Adrenal gland (tissue), 12 donors: Measurements from ENCODE around the gene PAX6. TPM values are rescaled to one million over a fixed set of nuclear protein-coding genes. Genes with fewer than 3 reads are reported as not detected.
A peak's percentile ranks its signal among the peaks of the same experiment; 100 is the strongest.

Experiments
- DNase-seq, 7 donors: peaks; one replicate each; pipeline ENCODE4 v3.0.0-alpha.2; 2019 to 2020
- H3K27ac ChIP-seq, 5 donors: fragments of 200-600 bp; sonication (generic) in 4 of 5; 1 replicate in 3 of 5; 2 replicates in 2 of 5; pipeline versions ENCODE4 v1.5.1 to v1.8.0; 2016 to 2020; ENCODE audit warnings: mild to moderate bottlenecking in 1 of 5
- H3K27me3 ChIP-seq: fragments of 200-600 bp; 2 replicates; pipeline ENCODE4 v1.8.0; 2021
- H3K36me3 ChIP-seq, 2 donors: fragments of 200-600 bp; replicated peaks in 1 of 2; 1 replicate in 1 of 2; 2 replicates in 1 of 2; pipeline versions ENCODE4 v1.5.1 to v1.8.0; 2018 to 2022
- H3K4me1 ChIP-seq, 2 donors: fragments of 200-600 bp; replicated peaks in 1 of 2; 1 replicate in 1 of 2; 2 replicates in 1 of 2; pipeline versions ENCODE4 v1.5.1 to v1.8.0; 2018 to 2021
- H3K4me3 ChIP-seq, 4 donors: fragments of 200-600 bp; sonication (generic) in 3 of 4; one replicate each; pipeline ENCODE4 v1.5.1; 2016 to 2018
- H3K9me3 ChIP-seq, 3 donors: fragments of 200-600 bp; sonication (generic) in 1 of 3; replicated peaks in 1 of 3; 1 replicate in 2 of 3; 2 replicates in 1 of 3; pipeline versions ENCODE4 v1.5.1 to v1.8.0; 2016 to 2021
- CTCF ChIP-seq, 6 experiments: fragments of 450-650 bp in 4 of 6; fragments of 200-600 bp in 2 of 6; sonication (generic) in 1 of 6; IDR thresholded peaks; 1 replicate in 5 of 6; 2 replicates in 1 of 6; pipeline versions ENCODE4 v1.5.1 to v1.8.0; 2016 to 2021; ENCODE audit warnings: antibody characterized with exemption in 6 of 6, mild to moderate bottlenecking in 2 of 6, moderate library complexity in 1 of 6
- POLR2A ChIP-seq, 2 donors: fragments of 450-650 bp; IDR thresholded peaks; one replicate each; pipeline ENCODE4 v1.6.1; 2017; ENCODE audit warnings: antibody characterized with exemption in 2 of 2, mild to moderate bottlenecking in 2 of 2, moderate library complexity in 1 of 2
- WGBS, 4 donors: extraction: QIAGEN DNeasy Blood & Tissue Kit in 2 of 4; methylation state at CpG; one replicate each; pipeline versions ENCODE4 v1.1.5 to v1.1.7; 2013 to 2017; 5-methylcytosine and 5-hydroxymethylcytosine counted together
- intact Hi-C, 2 donors: fragments of 100-400 bp; cut with DNase I; formaldehyde crosslinking; loops; one replicate each; pipeline versions ENCODE4 v1.14.1 to v1.15.0; 2022 to 2023
- polyA plus RNA-seq, 3 donors: library from polyadenylated mRNA; stranded (reverse); fragments of 200-250 nt in 2 of 3; fragments of 350-450 nt in 1 of 3; fragmentation: Illumina TruSeq in 1 of 3; extraction: RNeasy Lipid Tissue Mini Kit (QIAGEN cat#74804) in 1 of 3; gene quantifications; one replicate each; pipeline ENCODE4 v1.2.3, GENCODE V29; 2013 to 2014
- total RNA-seq, 9 donors: library from RNA; depleted of rRNA in 4 of 9; stranded (reverse); fragments of >200 nt in 4 of 9; fragments of 120-200 nt in 1 of 9; fragmentation: NEBNext Ultra II Directional in 1 of 9; extraction: Animal tissue kit (Norgen Biotek cat#: 25700) in 1 of 9; gene quantifications; one replicate each; pipeline versions ENCODE4 v1.1.0 to v1.2.4, GENCODE V29; 2013 to 2023
- donor health status: healthy with polysubstance abuse.
- donor health status: Bipolar disorder and iron deficiency.
- donor health status: DM: yes; HTN: yes; CAD: no.
- donor health status: DM: no; HTN: no; CAD: no.
- donor health status: DM: no; HTN: no; CAD: no.
- donor health status: DM: yes; HTN: yes; CAD: no.

Gene PAX6
- total and polyA plus RNA-seq, 12 donors: 0.08 to 3.7 (median 0.35) TPM; not detected in 3

- Histone ChIP-seq H3K4me3 (peak overlapping the region in 1 of 4 donors; percentile 34), H3K27ac (no peak overlapping the region), H3K27me3 (peaks cover 60% of the 10 kb centered on the region), H3K9me3 (no peaks in the 10 kb centered on the region), H3K36me3 (no peaks in the 10 kb centered on the region), H3K4me1 (peaks cover 0 to 16% of the 10 kb centered on the region in 2 donors)
- 7 to 12% (median 11%) methylated on average over 13 to 21 of the region's 21 CpGs for WGBS, 4 donors
- no peak for DNase-seq
- no peak for TF ChIP-seq CTCF (IDR thresholded peaks at IDR 0.05)
- no peak for TF ChIP-seq POLR2A (IDR thresholded peaks at IDR 0.05)
- intact Hi-C loops: no loop called here
These were observed 13.0 kb downstream of the PAX6 start for GRCh38 chr11:31798057-31798553.

GRCh38 chr11:31797190-31798056, 13.7 kb downstream of the PAX6 start:
- Histone ChIP-seq H3K36me3 (no peaks in the 10 kb centered on the region), H3K9me3 (no peaks in the 10 kb centered on the region), H3K4me3 (peak overlapping the region in 1 of 4 donors; percentile 34), H3K27me3 (peaks cover 53% of the 10 kb centered on the region), H3K27ac (no peak overlapping the region), H3K4me1 (peaks cover 0 to 16% of the 10 kb centered on the region in 2 donors)
- 20 to 28% (median 26%) methylated on average over 23 to 31 of the region's 31 CpGs for WGBS, 4 donors
- DNase-seq: no peak
- intact Hi-C loops: no loop called here
- TF ChIP-seq POLR2A (IDR thresholded peaks at IDR 0.05) (no peak), CTCF (IDR thresholded peaks at IDR 0.05) (no peak)

- WGBS, 4 donors: 37 to 42% (median 40%) methylated on average over 19 of the region's 19 CpGs
- H3K36me3 ChIP-seq: no peaks in the 10 kb centered on the region
- TF ChIP-seq CTCF (IDR thresholded peaks at IDR 0.05) (no peak), POLR2A (IDR thresholded peaks at IDR 0.05) (no peak)
- intact Hi-C loops: no loop called here
- H3K27me3 ChIP-seq: peaks cover 46% of the 10 kb centered on the region
- H3K4me3 ChIP-seq: no peak overlapping the region
- peaks cover 0 to 16% of the 10 kb centered on the region in 2 donors for H3K4me1 ChIP-seq
- no peak for DNase-seq
- H3K27ac ChIP-seq: no peak overlapping the region
- no peaks in the 10 kb centered on the region for H3K9me3 ChIP-seq
These were observed 14.5 kb downstream of the PAX6 start for GRCh38 chr11:31796499-31797189.
